Measurements from ENCODE around the gene SLC16A13.

GRCh38 chr17:7068268-7068667, 32.5 kb downstream of the SLC16A13 start:
- TF ChIP-seq POLR2A (IDR thresholded peaks at IDR 0.05; ENCODE audit: low read depth, low read length) (no peak), POLR2AphosphoS5 (IDR thresholded peaks at IDR 0.05; ENCODE audit: low read depth, low read length) (no peak), POU2F2 (IDR thresholded peaks at IDR 0.05; ENCODE audit: low read depth, low read length) (no peak), TAF1 (IDR thresholded peaks at IDR 0.05; ENCODE audit: low read depth, low read length) (no peak), PAX5 (IDR thresholded peaks at IDR 0.05; ENCODE audit: insufficient read depth, low read length, severe bottlenecking) (no peak)

Data from GM12891 (cell line).